ENCODE results near the gene ASB2. TPM values are rescaled to one million over a fixed set of nuclear protein-coding genes. Genes with fewer than 3 reads are reported as not detected.

Gene ASB2
- total and polyA plus RNA-seq, 2 of the 8 experiments (the other 6 are each of a cell fraction or from before 2014, with no cell fraction given) = 1.0 to 2.1 TPM

- TF ChIP-seq, protein P1, sequence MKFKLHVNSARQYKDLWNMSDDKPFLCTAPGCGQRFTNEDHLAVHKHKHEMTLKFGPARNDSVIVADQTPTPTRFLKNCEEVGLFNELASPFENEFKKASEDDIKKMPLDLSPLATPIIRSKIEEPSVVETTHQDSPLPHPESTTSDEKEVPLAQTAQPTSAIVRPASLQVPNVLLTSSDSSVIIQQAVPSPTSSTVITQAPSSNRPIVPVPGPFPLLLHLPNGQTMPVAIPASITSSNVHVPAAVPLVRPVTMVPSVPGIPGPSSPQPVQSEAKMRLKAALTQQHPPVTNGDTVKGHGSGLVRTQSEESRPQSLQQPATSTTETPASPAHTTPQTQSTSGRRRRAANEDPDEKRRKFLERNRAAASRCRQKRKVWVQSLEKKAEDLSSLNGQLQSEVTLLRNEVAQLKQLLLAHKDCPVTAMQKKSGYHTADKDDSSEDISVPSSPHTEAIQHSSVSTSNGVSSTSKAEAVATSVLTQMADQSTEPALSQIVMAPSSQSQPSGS (IDR thresholded peaks at IDR 0.05; ENCODE audit: low read length) = no peak
- no peak for TF ChIP-seq ZNF274 (IDR thresholded peaks at IDR 0.05; ENCODE audit: borderline replicate concordance, extremely low read depth, low read length)
- no peak for TF ChIP-seq TCF12 (IDR thresholded peaks at IDR 0.05; ENCODE audit: low read depth, low read length)
- no peak for TF ChIP-seq HDAC2 (IDR thresholded peaks at IDR 0.05; ENCODE audit: borderline replicate concordance in 1 of 2, low read depth in 2 of 2, low read length in 2 of 2)
- no peak for TF ChIP-seq JUN (IDR thresholded peaks at IDR 0.05; ENCODE audit: low read depth, low read length)
- TF ChIP-seq KDM1A (IDR thresholded peaks at IDR 0.05; ENCODE audit: borderline replicate concordance, low read length) = no peak
- no peak for TF ChIP-seq JUND (IDR thresholded peaks at IDR 0.05; ENCODE audit: low read length)
- no peak for TF ChIP-seq TEAD4 (IDR thresholded peaks at IDR 0.05; ENCODE audit: low read depth, low read length)
These were observed 16.3 kb downstream of the ASB2 start (continued) for GRCh38 chr14:93960108-93960475.
